PC-9 (cell line): ENCODE measurements around the gene NPEPL1.

Experiments used
- CTCF ChIP-seq: fragments of 200-600 bp; sonication (generic); conservative IDR thresholded peaks from 2 replicates; pipeline ENCODE4 v1.6.1; 2017; ENCODE audit warnings: mixed run types, antibody characterized with exemption, mild to moderate bottlenecking, moderate library complexity
- EZH2 ChIP-seq: fragments of 200-600 bp; sonication (generic); IDR thresholded peaks from 2 replicates; pipeline ENCODE4 v1.8.0; 2017; ENCODE audit warnings: antibody characterized with exemption, low read depth

- TF ChIP-seq CTCF: no peak
- no peak for TF ChIP-seq EZH2
These were observed 57.4 kb downstream of the NPEPL1 start for GRCh38 chr20:58749979-58750378.
